GM19468 (cell line): Measurements from ENCODE around the gene CDH22.

Experiments
- ATAC-seq: cut with Tn5 transposase; IDR thresholded peaks from one replicate; pipeline ENCODE4 v1.9.1; 2021; ENCODE audit warnings: mild to moderate bottlenecking, moderate library complexity, moderate number of reproducible peaks; ENCODE audit not compliant: unreplicated experiment; ENCODE audit errors: extremely low read depth

The CDH22 gene

GRCh38 chr20:46131396-46131795 is 176.9 kb downstream of the CDH22 start:
- no peak for ATAC-seq

GRCh38 chr20:46130534-46130933 is 177.8 kb downstream of the CDH22 start:
- no peak for ATAC-seq

GRCh38 chr20:46129955-46130481 is 178.3 kb downstream of the CDH22 start:
- no peak for ATAC-seq

- ATAC-seq: no peak
Measured at GRCh38 chr20:46128310-46129151, 179.8 kb downstream of the CDH22 start.

- no peak for ATAC-seq
Measured at GRCh38 chr20:46127396-46128010, 180.8 kb downstream of the CDH22 start.

GRCh38 chr20:46126440-46127056 is 181.8 kb downstream of the CDH22 start:
- ATAC-seq: no peak
